ENCODE results near the gene DLD.
A peak's percentile ranks its signal among the peaks of the same experiment; 100 is the strongest.
"Not testable (repeated sequence)": the region's sequence is repeated elsewhere in the genome, so short reads cannot be mapped to it uniquely, and the experiment has no call there.

DLD gene

GRCh38 chr7:107890962-107891635, at the start of gene DLD:
TSS of gene DLD (plus strand) at chr7:107891183. CDS start at chr7:107891251, 68 bp downstream.
- DNase-seq, result peak; percentile 96

- no peak for DNase-seq
Observed at GRCh38 chr7:107842213-107842612, 48.8 kb upstream of the DLD start.

GRCh38 chr7:107843184-107843583, 47.8 kb upstream of the DLD start:
- no peak for DNase-seq

DNA sequence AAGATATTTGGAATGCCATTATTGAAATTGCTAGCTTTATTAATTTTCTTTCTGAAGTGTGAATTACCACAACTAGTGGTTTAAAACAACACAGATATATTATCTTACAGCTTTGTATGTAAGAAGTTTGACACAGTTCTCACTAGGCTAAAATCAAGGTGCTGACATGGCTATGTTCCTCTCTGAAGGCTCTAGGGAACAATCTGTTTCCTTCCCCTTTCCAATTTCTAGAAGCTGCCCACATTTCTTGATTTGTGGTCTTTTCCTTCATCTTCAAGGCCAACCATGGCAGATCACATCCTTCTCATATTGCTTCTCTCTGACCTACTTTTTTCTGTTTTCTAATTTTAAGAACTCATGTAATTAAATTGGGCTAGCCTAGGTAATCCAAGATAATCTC, 44.7 kb upstream of the DLD start:
- DNase-seq, result no peak

DNA sequence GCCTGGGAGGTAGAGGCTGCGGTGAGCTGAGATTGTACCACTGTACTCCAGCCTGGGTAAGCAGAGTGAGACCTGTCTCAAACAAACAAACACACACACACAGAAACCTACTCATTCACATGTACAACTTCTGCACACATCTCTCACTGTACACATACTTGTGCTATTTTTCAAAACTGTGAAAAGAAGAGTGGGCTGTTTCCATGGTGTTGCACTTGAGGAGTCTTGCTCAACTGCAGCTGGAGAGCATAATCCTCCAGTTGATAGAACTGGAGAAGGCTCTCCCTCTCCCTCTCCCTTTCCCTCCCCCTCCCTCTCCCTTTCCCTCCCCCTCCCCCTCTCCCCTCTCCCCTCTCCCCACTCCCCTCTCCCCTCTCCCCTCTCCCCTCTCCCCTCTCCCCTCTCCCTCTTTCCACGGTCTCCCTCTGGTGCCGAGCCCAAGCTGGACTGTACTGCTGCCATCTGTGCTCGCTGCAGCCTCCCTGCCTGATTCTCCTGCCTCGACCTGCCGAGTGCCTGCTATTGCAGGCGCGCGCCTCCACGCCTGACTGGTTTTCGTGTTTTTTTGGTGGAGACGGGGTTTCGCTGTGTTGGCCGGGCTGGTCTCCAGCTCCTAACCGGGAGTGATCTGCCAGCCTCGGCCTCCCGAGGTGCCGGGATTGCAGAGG, 43.7 kb upstream of the DLD start:
- DNase-seq, result no peak

DNA sequence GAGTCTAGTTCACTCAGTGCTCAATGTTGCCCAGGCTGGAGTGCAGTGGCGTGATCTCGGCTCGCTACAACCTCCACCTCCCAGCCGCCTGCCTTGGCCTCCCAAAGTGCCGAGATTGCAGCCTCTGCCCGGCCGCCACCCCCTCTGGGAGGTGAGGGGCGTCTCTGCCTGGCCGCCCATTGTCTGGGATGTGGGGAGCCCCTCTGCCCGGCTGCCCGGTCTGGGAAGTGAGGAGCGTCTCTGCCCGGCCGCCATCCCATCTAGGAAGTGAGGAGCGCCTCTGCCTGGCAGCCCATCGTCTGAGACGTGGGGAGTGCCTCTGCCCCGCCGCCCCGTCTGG, 43.2 kb upstream of the DLD start:
- DNase-seq, result not testable (repeated sequence)

- DNase-seq, result not testable (repeated sequence)
Observed at GRCh38 chr7:107848211-107848610, 42.8 kb upstream of the DLD start.

- DNase-seq, result no peak
Observed at GRCh38 chr7:107850216-107850615, 40.8 kb upstream of the DLD start.

- no peak for DNase-seq
Observed at GRCh38 chr7:107850643-107851042, 40.3 kb upstream of the DLD start.

DNA sequence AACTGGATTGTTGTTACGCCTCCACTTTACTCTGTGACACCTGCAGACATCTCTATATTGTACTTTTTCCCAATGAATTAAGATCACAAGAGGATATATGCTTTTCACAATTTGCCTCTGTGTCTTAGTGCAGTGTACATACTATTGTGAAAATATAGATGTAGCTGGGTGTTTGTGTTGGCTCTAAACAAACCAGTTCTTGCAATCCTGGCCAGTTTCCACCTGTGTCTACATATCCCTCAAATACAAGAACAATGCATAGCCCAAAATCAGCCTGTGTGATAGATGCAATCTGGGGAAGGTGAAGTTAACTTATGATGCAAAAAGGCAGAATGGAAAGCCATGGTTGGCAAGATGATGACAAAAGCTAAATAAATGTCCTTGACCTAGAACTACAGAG, 36.5 kb upstream of the DLD start:
- DNase-seq, result no peak

DNA sequence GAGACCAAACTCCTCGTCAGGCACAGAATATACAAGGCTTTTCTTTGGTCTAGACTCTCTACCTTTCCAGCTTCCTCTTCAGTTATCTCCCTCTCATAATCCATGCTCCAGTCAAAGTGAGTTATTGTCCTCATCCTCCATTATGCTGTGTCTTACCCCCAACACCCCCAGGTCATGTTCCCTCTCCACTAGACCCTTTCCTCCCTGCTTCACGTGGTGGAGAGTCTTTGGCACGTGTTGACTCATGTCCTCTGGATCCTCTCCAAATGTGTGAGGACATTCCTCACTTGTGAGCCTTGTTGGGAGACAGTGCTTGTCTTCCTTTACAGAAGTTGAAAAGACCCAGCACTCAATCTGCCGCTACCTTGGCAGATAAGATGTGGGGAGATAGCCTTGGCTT, 36.0 kb upstream of the DLD start:
- no peak for DNase-seq

DNA sequence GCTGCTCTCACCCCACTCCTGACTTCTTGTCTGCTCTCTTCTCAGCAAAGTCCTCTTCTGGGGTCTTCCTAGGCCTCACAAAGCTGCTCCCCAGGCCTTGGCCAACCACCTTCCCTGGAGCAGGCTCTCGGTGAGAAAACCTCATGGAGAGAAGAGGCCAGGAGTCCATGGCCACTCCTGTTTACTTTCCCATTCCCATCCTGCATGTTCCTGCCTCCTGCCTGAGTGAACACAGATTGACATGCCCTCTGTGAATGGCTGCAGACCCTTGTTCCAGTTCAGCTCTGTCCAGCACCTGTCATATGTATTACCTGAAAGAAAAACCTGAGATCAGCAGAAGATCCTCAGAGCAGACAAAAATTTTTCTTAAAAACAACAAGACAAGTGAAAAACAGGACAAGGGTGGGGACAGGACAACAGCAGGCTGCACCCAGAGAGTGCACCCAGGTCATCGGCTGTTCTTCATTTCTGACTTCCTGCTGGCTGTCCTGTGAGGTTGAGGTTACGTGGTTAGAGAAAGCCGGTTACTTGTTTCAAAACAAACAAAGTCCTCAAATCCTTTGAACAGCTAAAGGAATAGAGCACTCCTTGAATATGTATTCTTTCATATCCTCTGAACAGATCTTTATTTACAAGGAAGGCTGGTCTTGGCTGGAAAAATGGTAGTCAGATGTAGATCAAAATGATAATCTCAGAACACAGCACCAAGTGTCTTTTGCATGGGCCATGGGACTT, 34.0 kb upstream of the DLD start:
- DNase-seq, result no peak

DNA sequence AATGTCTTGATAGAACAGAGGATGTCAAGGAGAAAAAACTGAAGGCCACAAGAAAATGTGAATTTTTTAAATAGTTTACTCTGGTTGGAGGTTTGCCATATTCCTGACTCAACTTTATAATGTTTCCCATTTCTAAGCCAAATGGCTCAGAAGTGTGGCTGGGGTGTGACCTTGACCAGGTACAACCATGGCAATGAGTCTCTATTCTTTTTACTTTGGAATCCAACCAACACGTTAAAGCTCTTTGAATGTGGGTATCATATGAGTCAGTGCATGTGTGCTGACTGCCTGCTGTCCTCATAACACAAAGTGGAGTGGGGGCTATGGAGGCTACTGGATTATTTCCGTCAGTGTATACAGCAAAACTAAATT, 33.5 kb upstream of the DLD start:
- no peak for DNase-seq

DNA sequence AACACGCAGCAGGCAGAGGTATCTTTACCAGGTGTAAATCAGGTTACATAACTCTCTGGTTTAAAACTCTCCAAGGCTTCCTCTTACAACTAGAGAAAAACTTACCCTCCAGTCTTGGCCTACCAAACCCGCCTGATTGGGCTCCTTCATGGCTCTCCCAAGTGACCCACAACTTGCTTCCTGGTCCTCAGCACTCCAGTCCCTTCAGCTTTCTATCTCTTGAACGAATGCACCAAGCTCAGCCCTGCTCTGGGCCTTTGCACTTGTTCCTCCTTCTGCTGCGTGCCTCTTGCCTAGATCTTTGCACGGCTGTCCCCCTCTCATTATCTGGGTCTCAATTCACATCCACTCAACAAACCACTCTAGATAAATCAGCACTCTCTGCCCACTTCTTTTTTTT, 32.7 kb upstream of the DLD start:
- no peak for DNase-seq

DNA sequence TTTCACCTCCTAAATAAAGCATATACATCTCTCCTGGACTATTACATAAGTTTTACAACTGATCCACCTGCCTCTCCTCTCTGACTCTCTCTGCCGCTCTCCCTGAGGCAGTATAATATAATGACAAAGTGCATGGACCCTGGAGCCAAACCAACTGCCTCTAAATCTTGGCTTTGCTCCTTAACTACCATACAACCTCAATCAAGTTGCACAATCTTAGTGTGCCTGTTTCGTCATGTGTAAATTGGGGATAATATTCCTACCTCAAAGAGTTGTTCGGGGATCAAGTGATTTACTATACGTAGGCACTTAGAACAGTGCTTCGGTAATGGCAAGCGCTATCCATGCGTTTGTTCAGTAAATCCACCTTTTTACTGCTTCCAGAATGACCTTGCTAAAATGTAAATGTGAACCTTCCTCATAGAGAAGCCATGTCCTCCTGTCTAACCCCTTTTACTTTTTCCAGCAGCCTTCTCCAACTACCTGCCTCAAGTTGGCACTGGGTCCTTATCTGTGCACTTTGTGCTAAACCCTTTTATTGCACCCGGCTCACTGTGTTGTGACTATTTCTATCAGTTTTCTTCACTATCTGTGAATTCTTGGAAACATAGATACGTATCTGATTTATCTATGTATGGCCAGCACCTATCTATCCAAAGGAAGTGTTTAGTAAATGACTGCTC, 30.6 kb upstream of the DLD start:
- no peak for DNase-seq

GRCh38 chr7:107860981-107861652, 29.9 kb upstream of the DLD start:
- DNase-seq, result peak; percentile 12

- DNase-seq, result no peak
Observed at GRCh38 chr7:107865956-107866775, 24.8 kb upstream of the DLD start.

GRCh38 chr7:107867858-107868466, 23.0 kb upstream of the DLD start:
- no peak for DNase-seq

- no peak for DNase-seq
Observed at GRCh38 chr7:107870427-107871000, 20.5 kb upstream of the DLD start.

GRCh38 chr7:107874111-107874510, 16.9 kb upstream of the DLD start:
- no peak for DNase-seq
